Neural progenitor cell (in vitro differentiated cells): ENCODE results near the gene USP7. TPM values are rescaled to one million over a fixed set of nuclear protein-coding genes. Genes with fewer than 3 reads are reported as not detected.

Experiments
- DNase-seq: peaks from one replicate; pipeline ENCODE4 v3.0.0-alpha.2; 2016; ENCODE audit warnings: low spot score
- H2AFZ ChIP-seq: fragments of 200-600 bp; sonication (generic); replicated peaks from 2 replicates; pipeline ENCODE4 v1.6.1; 2016; ENCODE audit warnings: antibody characterized with exemption
- H3F3A ChIP-seq: fragments of 200-600 bp; sonication (generic); 2 replicates; pipeline ENCODE4 v1.6.1; 2016; ENCODE audit warnings: antibody characterized with exemption, low read depth
- H3K27ac ChIP-seq: fragments of 200-600 bp; sonication (generic); 2 replicates; pipeline ENCODE4 v1.5.1; 2016; ENCODE audit warnings: mild to moderate bottlenecking
- H3K27me3 ChIP-seq: fragments of 200-600 bp; sonication (generic); 2 replicates; pipeline ENCODE4 v1.6.1; 2016; ENCODE audit warnings: mild to moderate bottlenecking, moderate library complexity
- H3K36me3 ChIP-seq: fragments of 200-600 bp; sonication (generic); 2 replicates; pipeline ENCODE4 v1.5.1; 2016
- H3K4me1 ChIP-seq: fragments of 200-600 bp; sonication (generic); 2 replicates; pipeline ENCODE4 v1.6.1; 2016; ENCODE audit warnings: mixed run types
- H3K4me2 ChIP-seq: fragments of 200-600 bp; sonication (generic); 2 replicates; pipeline ENCODE4 v1.6.1; 2016
- H3K4me3 ChIP-seq: fragments of 200-600 bp; sonication (generic); 2 replicates; pipeline ENCODE4 v1.5.1; 2016
- H3K79me2 ChIP-seq: fragments of 200-600 bp; sonication (generic); 2 replicates; pipeline ENCODE4 v1.6.1; 2016; ENCODE audit warnings: low read depth
- H3K9ac ChIP-seq: fragments of 200-600 bp; sonication (generic); 2 replicates; pipeline ENCODE4 v1.6.1; 2016
- H3K9me3 ChIP-seq: fragments of 200-600 bp; sonication (generic); 2 replicates; pipeline ENCODE4 v1.5.1; 2016; ENCODE audit warnings: low read depth
- H4K20me1 ChIP-seq: fragments of 200-600 bp; sonication (generic); 2 replicates; pipeline ENCODE4 v1.6.1; 2016; ENCODE audit warnings: low read depth
- H3K27ac Mint-ChIP-seq: 3 replicates; pipeline ENCODE4 v1.8.0; 2021; ENCODE audit warnings: mixed read lengths
- H3K27me3 Mint-ChIP-seq: 2 replicates; pipeline ENCODE4 v1.8.0; 2022; ENCODE audit warnings: low read depth, mild to moderate bottlenecking, inconsistent platforms, moderate library complexity, mixed read lengths; ENCODE audit not compliant: insufficient read depth
- H3K36me3 Mint-ChIP-seq: 3 replicates; pipeline ENCODE4 v1.8.0; 2021; ENCODE audit warnings: mixed read lengths
- H3K4me1 Mint-ChIP-seq: 3 replicates; pipeline ENCODE4 v1.8.0; 2021; ENCODE audit warnings: mixed read lengths
- H3K4me3 Mint-ChIP-seq: 3 replicates; pipeline ENCODE4 v1.8.0; 2021; ENCODE audit warnings: mild to moderate bottlenecking, moderate library complexity, mixed read lengths
- H3K9me3 Mint-ChIP-seq: 3 replicates; pipeline ENCODE4 v1.8.0; 2020; ENCODE audit warnings: mixed read lengths
- EZH2 ChIP-seq: fragments of 200-600 bp; sonication (generic); IDR thresholded peaks from 2 replicates; pipeline ENCODE4 v1.6.1; 2017; ENCODE audit warnings: antibody characterized with exemption, mild to moderate bottlenecking, moderate library complexity
- EZH2phosphoT487 ChIP-seq: fragments of 200-600 bp; sonication (generic); IDR thresholded peaks from 2 replicates; pipeline ENCODE4 v1.6.1; 2017; ENCODE audit warnings: antibody characterized with exemption
- total RNA-seq: library from RNA; depleted of rRNA; stranded (reverse); fragments of >200 nt; gene quantifications from 2 replicates; pipeline ENCODE4 v1.2.3, GENCODE V29; 2015; ENCODE audit warnings: low replicate concordance
- TF ChIP-seq, protein P1 (sequence below): fragments of 200-600 bp; sonication (generic); IDR thresholded peaks from 2 replicates; pipeline ENCODE4 v1.5.1; 2017; ENCODE audit warnings: antibody characterized with exemption, mild to moderate bottlenecking

The USP7 gene
- total RNA-seq, 1 donor from 2014 or later = 90.3 TPM

DNA sequence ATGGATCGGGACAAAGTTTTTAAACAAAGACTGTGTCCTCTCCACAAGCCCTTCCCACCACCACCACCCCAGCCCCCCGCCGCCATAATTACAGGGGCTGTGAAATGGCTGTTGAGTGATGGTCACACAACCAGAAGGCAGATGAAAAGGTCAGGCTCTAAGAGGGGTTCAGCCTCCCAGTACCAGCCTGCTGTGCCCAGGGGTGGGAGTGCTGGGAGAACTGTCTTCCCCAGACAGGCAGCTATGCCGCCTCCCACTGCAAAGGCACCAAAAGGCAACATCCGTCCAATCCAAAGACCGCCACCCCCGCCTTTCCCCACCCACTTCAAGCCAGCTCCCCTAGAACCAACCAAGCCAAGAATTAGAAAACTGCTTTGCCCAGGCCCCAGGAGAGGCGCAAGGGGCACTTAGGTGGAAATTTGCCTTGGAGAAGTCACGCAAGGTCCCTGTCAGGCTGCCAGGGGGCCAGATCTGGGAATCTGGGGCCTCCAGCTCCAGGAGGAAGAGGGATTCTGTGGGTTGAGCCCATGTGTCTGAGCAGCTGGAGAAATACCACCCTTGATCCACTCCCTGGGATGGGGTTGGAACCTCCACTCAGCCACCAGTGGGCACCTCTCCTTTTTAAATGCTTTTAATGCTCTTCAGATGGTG is 109.3 kb downstream of the USP7 start:
- Histone ChIP-seq H3K4me3 (no peak overlapping the region), H3K27ac (no peak overlapping the region), H3K9ac (no peak overlapping the region), H3K36me3 (no peaks in the 10 kb centered on the region), H3K27me3 (no peaks in the 10 kb centered on the region), H3K4me2 (no peak overlapping the region), H4K20me1 (peaks cover 56% of the 10 kb centered on the region), H3K79me2 (peaks cover 17% of the 10 kb centered on the region), H3F3A (peaks cover 19% of the 10 kb centered on the region), H3K4me1 (no peaks in the 10 kb centered on the region), H3K9me3 (no peaks in the 10 kb centered on the region), H2AFZ (no peak overlapping the region)
- Mint-ChIP-seq H3K4me1 (peaks cover 12% of the 10 kb centered on the region), H3K27me3 (peaks cover 8% of the 10 kb centered on the region), H3K4me3 (no peak overlapping the region), H3K36me3 (peaks cover 40% of the 10 kb centered on the region), H3K9me3 (no peaks in the 10 kb centered on the region), H3K27ac (no peak overlapping the region)
- TF ChIP-seq EZH2 = no peak
- TF ChIP-seq, protein P1, sequence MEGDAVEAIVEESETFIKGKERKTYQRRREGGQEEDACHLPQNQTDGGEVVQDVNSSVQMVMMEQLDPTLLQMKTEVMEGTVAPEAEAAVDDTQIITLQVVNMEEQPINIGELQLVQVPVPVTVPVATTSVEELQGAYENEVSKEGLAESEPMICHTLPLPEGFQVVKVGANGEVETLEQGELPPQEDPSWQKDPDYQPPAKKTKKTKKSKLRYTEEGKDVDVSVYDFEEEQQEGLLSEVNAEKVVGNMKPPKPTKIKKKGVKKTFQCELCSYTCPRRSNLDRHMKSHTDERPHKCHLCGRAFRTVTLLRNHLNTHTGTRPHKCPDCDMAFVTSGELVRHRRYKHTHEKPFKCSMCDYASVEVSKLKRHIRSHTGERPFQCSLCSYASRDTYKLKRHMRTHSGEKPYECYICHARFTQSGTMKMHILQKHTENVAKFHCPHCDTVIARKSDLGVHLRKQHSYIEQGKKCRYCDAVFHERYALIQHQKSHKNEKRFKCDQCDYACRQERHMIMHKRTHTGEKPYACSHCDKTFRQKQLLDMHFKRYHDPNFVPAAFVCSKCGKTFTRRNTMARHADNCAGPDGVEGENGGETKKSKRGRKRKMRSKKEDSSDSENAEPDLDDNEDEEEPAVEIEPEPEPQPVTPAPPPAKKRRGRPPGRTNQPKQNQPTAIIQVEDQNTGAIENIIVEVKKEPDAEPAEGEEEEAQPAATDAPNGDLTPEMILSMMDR = no peak
- no peak for TF ChIP-seq EZH2phosphoT487
- DNase-seq = no peak

GRCh38 chr16:8853611-8854010 is 110.1 kb downstream of the USP7 start:
- H2AFZ ChIP-seq = no peak overlapping the region
- no peak overlapping the region for H3K9ac ChIP-seq
- peaks cover 40% of the 10 kb centered on the region for H3K36me3 Mint-ChIP-seq
- no peaks in the 10 kb centered on the region for H3K4me1 ChIP-seq
- H3K9me3 ChIP-seq = no peaks in the 10 kb centered on the region
- H3K27ac Mint-ChIP-seq = no peak overlapping the region
- H3K36me3 ChIP-seq = no peaks in the 10 kb centered on the region
- H3K27me3 ChIP-seq = no peaks in the 10 kb centered on the region
- TF ChIP-seq, protein P1 = no peak
- no peak for TF ChIP-seq EZH2
- peaks cover 19% of the 10 kb centered on the region for H3F3A ChIP-seq
- H3K4me3 Mint-ChIP-seq = no peak overlapping the region
- H3K4me1 Mint-ChIP-seq = peaks cover 16% of the 10 kb centered on the region
- peaks cover 9% of the 10 kb centered on the region for H3K79me2 ChIP-seq
- no peak for DNase-seq
- H3K4me3 ChIP-seq = no peak overlapping the region
- H3K9me3 Mint-ChIP-seq = no peaks in the 10 kb centered on the region
- H3K27ac ChIP-seq = no peak overlapping the region
- H4K20me1 ChIP-seq = peaks cover 47% of the 10 kb centered on the region
- peaks cover 8% of the 10 kb centered on the region for H3K27me3 Mint-ChIP-seq
- H3K4me2 ChIP-seq = no peak overlapping the region

GRCh38 chr16:8853150-8853549 is 110.6 kb downstream of the USP7 start:
- peaks cover 43% of the 10 kb centered on the region for H4K20me1 ChIP-seq
- no peaks in the 10 kb centered on the region for H3K27me3 ChIP-seq
- no peak overlapping the region for H3K4me2 ChIP-seq
- H3K4me1 ChIP-seq = no peaks in the 10 kb centered on the region
- peaks cover 16% of the 10 kb centered on the region for H3K4me1 Mint-ChIP-seq
- no peaks in the 10 kb centered on the region for H3K9me3 ChIP-seq
- no peak overlapping the region for H3K27ac Mint-ChIP-seq
- no peak for DNase-seq
- no peak overlapping the region for H2AFZ ChIP-seq
- no peak overlapping the region for H3K4me3 ChIP-seq
- peaks cover 19% of the 10 kb centered on the region for H3F3A ChIP-seq
- TF ChIP-seq EZH2 (no peak), EZH2phosphoT487 (no peak)
- TF ChIP-seq, protein P1 = no peak
- H3K9ac ChIP-seq = no peak overlapping the region
- H3K36me3 Mint-ChIP-seq = peaks cover 38% of the 10 kb centered on the region
- H3K4me3 Mint-ChIP-seq = no peak overlapping the region
- no peaks in the 10 kb centered on the region for H3K36me3 ChIP-seq
- peak overlapping the region; percentile 70 for H3K27ac ChIP-seq
- H3K27me3 Mint-ChIP-seq = peaks cover 8% of the 10 kb centered on the region
- peaks cover 4% of the 10 kb centered on the region for H3K79me2 ChIP-seq
- no peaks in the 10 kb centered on the region for H3K9me3 Mint-ChIP-seq
